KOPT-K1 (cell line): ENCODE results near the gene TEX13A.
"Not testable (repeated sequence)": the region's sequence is repeated elsewhere in the genome, so short reads cannot be mapped to it uniquely, and the experiment has no call there.

Experiments used
- H3K27ac ChIP-seq: fragments of 200-600 bp; sonication (generic); 2 replicates; pipeline ENCODE4 v1.5.1; 2016; ENCODE audit warnings: antibody characterized with exemption, mild to moderate bottlenecking, low read depth, low read length; ENCODE audit not compliant: poor library complexity, severe bottlenecking
- H3K36me3 ChIP-seq: fragments of 200-600 bp; sonication (generic); 2 replicates; pipeline ENCODE4 v1.5.1; 2017; ENCODE audit warnings: antibody characterized with exemption, mild to moderate bottlenecking, low read length, moderate library complexity; ENCODE audit not compliant: insufficient read depth
- H3K9me3 ChIP-seq: fragments of 200-600 bp; sonication (generic); 2 replicates; pipeline ENCODE4 v1.5.1; 2017; ENCODE audit warnings: antibody characterized with exemption, low read length, mild to moderate bottlenecking; ENCODE audit not compliant: insufficient read depth, poor library complexity, severe bottlenecking

The TEX13A gene

GRCh38 chrX:105220636-105221035, at the start of gene TEX13A:
TSS of gene TEX13A (minus strand) at chrX:105220694. CDS start at chrX:105220397, 297 bp downstream.
- H3K27ac ChIP-seq: no peak within 1 kb of the TSS
- no peaks in the 10 kb centered on the region for H3K36me3 ChIP-seq
- H3K9me3 ChIP-seq: no peaks in the 10 kb centered on the region

- Histone ChIP-seq H3K36me3 (no peaks in the 10 kb centered on the region), H3K27ac (no peak overlapping the region), H3K9me3 (no peaks in the 10 kb centered on the region)
Measured at GRCh38 chrX:105269386-105269785, 48.9 kb upstream of the TEX13A start.

- Histone ChIP-seq H3K9me3 (no peaks in the 10 kb centered on the region), H3K27ac (no peak overlapping the region), H3K36me3 (no peaks in the 10 kb centered on the region)
Measured at GRCh38 chrX:105267167-105267566, 46.7 kb upstream of the TEX13A start.

GRCh38 chrX:105266456-105266855, 46.0 kb upstream of the TEX13A start:
- Histone ChIP-seq H3K27ac (no peak overlapping the region), H3K9me3 (no peaks in the 10 kb centered on the region), H3K36me3 (no peaks in the 10 kb centered on the region)

GRCh38 chrX:105265093-105265492, 44.6 kb upstream of the TEX13A start:
- Histone ChIP-seq H3K9me3 (no peaks in the 10 kb centered on the region), H3K27ac (no peak overlapping the region), H3K36me3 (no peaks in the 10 kb centered on the region)

GRCh38 chrX:105263801-105264200, 43.3 kb upstream of the TEX13A start:
- Histone ChIP-seq H3K36me3 (no peaks in the 10 kb centered on the region), H3K9me3 (no peaks in the 10 kb centered on the region), H3K27ac (no peak overlapping the region)

- Histone ChIP-seq H3K9me3 (no peaks in the 10 kb centered on the region), H3K27ac (no peak overlapping the region), H3K36me3 (no peaks in the 10 kb centered on the region)
Measured at GRCh38 chrX:105263171-105263570, 42.7 kb upstream of the TEX13A start.

- Histone ChIP-seq H3K27ac (no peak overlapping the region), H3K36me3 (no peaks in the 10 kb centered on the region), H3K9me3 (no peaks in the 10 kb centered on the region)
Measured at GRCh38 chrX:105260291-105261043, 40.0 kb upstream of the TEX13A start.

GRCh38 chrX:105241056-105241455, 20.6 kb upstream of the TEX13A start:
- Histone ChIP-seq H3K36me3 (no peaks in the 10 kb centered on the region), H3K27ac (no peak overlapping the region), H3K9me3 (no peaks in the 10 kb centered on the region)

GRCh38 chrX:105237407-105237806, 16.9 kb upstream of the TEX13A start:
- not testable (repeated sequence) for H3K9me3 ChIP-seq, H3K36me3 ChIP-seq, H3K27ac ChIP-seq

- Histone ChIP-seq H3K9me3 (no peaks in the 10 kb centered on the region), H3K27ac (no peak overlapping the region), H3K36me3 (no peaks in the 10 kb centered on the region)
Measured at GRCh38 chrX:105229146-105229545, 8.7 kb upstream of the TEX13A start.

GRCh38 chrX:105228602-105229001, 8.1 kb upstream of the TEX13A start:
- no peak overlapping the region for H3K27ac ChIP-seq
- no peaks in the 10 kb centered on the region for H3K9me3 ChIP-seq
- no peaks in the 10 kb centered on the region for H3K36me3 ChIP-seq

GRCh38 chrX:105226499-105226898, 6.0 kb upstream of the TEX13A start:
- Histone ChIP-seq H3K9me3 (no peaks in the 10 kb centered on the region), H3K36me3 (no peaks in the 10 kb centered on the region), H3K27ac (no peak overlapping the region)

GRCh38 chrX:105221374-105221773, 880 bp upstream of the TEX13A start:
- H3K9me3 ChIP-seq: no peaks in the 10 kb centered on the region
- H3K27ac ChIP-seq: no peak overlapping the region
- no peaks in the 10 kb centered on the region for H3K36me3 ChIP-seq

- Histone ChIP-seq H3K27ac (no peak overlapping the region), H3K36me3 (no peaks in the 10 kb centered on the region), H3K9me3 (no peaks in the 10 kb centered on the region)
Measured at GRCh38 chrX:105219454-105220401, 766 bp downstream of the TEX13A start.
